Parathyroid adenoma (tissue), 2 donors: ENCODE results near the gene PBX2.
"Not testable (repeated sequence)": the region's sequence is repeated elsewhere in the genome, so short reads cannot be mapped to it uniquely, and the experiment has no call there.

ENCODE experiments used
- H2AFZ ChIP-seq: fragments of 300-600 bp; sonication (generic); one replicate; pipeline ENCODE4 v1.7.0; 2017; ENCODE audit warnings: antibody characterized with exemption, mild to moderate bottlenecking
- H3K27ac ChIP-seq: fragments of 300-600 bp; sonication (generic); one replicate; pipeline ENCODE4 v1.7.0; 2017
- H3K27me3 ChIP-seq: fragments of 300-600 bp; sonication (generic); one replicate; pipeline ENCODE4 v1.7.0; 2017; ENCODE audit warnings: low read length; ENCODE audit not compliant: control insufficient read depth, insufficient read depth
- H3K36me3 ChIP-seq: fragments of 300-600 bp; sonication (generic); one replicate; pipeline ENCODE4 v1.7.0; 2017; ENCODE audit warnings: low read length; ENCODE audit not compliant: control insufficient read depth, insufficient read depth
- H3K4me1 ChIP-seq: fragments of 300-600 bp; sonication (generic); one replicate; pipeline ENCODE4 v1.7.0; 2017; ENCODE audit warnings: control low read depth
- H3K4me2 ChIP-seq: fragments of 300-600 bp; sonication (generic); one replicate; pipeline ENCODE4 v1.7.0; 2017; ENCODE audit warnings: low read length
- H3K4me3 ChIP-seq: fragments of 300-600 bp; sonication (generic); one replicate; pipeline ENCODE4 v1.7.0; 2017; ENCODE audit warnings: low read depth, low read length
- H3K79me2 ChIP-seq: fragments of 300-600 bp; sonication (generic); one replicate; pipeline ENCODE4 v1.7.0; 2017; ENCODE audit warnings: control low read depth
- H3K9ac ChIP-seq: fragments of 300-600 bp; sonication (generic); one replicate; pipeline ENCODE4 v1.7.0; 2017; ENCODE audit warnings: mild to moderate bottlenecking
- H3K9me3 ChIP-seq: fragments of 300-600 bp; sonication (generic); one replicate; pipeline ENCODE4 v1.7.0; 2017; ENCODE audit warnings: low read length; ENCODE audit not compliant: control insufficient read depth
- CTCF ChIP-seq: fragments of 300-600 bp; sonication (generic); IDR thresholded peaks from one replicate; pipeline ENCODE4 v1.7.0; 2017; ENCODE audit warnings: antibody characterized with exemption, mild to moderate bottlenecking
- donor health status: primary hyperparathyroidism.

Gene PBX2

GRCh38 chr6:32195652-32195901 is 5.6 kb upstream of the PBX2 start:
- peak overlapping the region; percentile 82 for H3K4me3 ChIP-seq
- peaks cover 4% of the 10 kb centered on the region for H3K4me1 ChIP-seq
- no peaks in the 10 kb centered on the region for H3K27me3 ChIP-seq
- peak; percentile 50 for TF ChIP-seq CTCF
- peak overlapping the region; percentile 98 for H3K27ac ChIP-seq
- H2AFZ ChIP-seq: peak overlapping the region; percentile 93
- no peak overlapping the region for H3K4me2 ChIP-seq
- no peaks in the 10 kb centered on the region for H3K9me3 ChIP-seq
- no peaks in the 10 kb centered on the region for H3K36me3 ChIP-seq
- H3K79me2 ChIP-seq: peaks cover 4% of the 10 kb centered on the region
- H3K9ac ChIP-seq: no peak overlapping the region

GRCh38 chr6:32194825-32195651 is 5.0 kb upstream of the PBX2 start:
- Histone ChIP-seq H3K27ac (peak overlapping the region; percentile 98), H3K4me1 (peaks cover 4% of the 10 kb centered on the region), H3K27me3 (no peaks in the 10 kb centered on the region)

GRCh38 chr6:32194388-32194787 is 4.4 kb upstream of the PBX2 start:
- no peaks in the 10 kb centered on the region for H3K27me3 ChIP-seq
- H3K4me1 ChIP-seq: peaks cover 4% of the 10 kb centered on the region
- H3K4me2 ChIP-seq: no peak overlapping the region
- no peak for TF ChIP-seq CTCF
- H3K27ac ChIP-seq: peak overlapping the region; percentile 98
- H2AFZ ChIP-seq: peak overlapping the region; percentile 25
- no peaks in the 10 kb centered on the region for H3K36me3 ChIP-seq
- H3K9me3 ChIP-seq: no peaks in the 10 kb centered on the region
- H3K9ac ChIP-seq: no peak overlapping the region
- no peak overlapping the region for H3K4me3 ChIP-seq
- H3K79me2 ChIP-seq: peaks cover 4% of the 10 kb centered on the region

More at GRCh38 chr6:32194825-32195651, 5.0 kb upstream of the PBX2 start:
- H3K36me3 ChIP-seq: no peaks in the 10 kb centered on the region
- TF ChIP-seq CTCF: peak; percentile 39
- no peaks in the 10 kb centered on the region for H3K9me3 ChIP-seq
- H3K9ac ChIP-seq: no peak overlapping the region
- peak overlapping the region; percentile 95 for H3K4me2 ChIP-seq
- peak overlapping the region; percentile 82 for H3K4me3 ChIP-seq
- H3K79me2 ChIP-seq: peaks cover 4% of the 10 kb centered on the region
- peak overlapping the region; percentile 57 for H2AFZ ChIP-seq

GRCh38 chr6:32193096-32193495 is 3.1 kb upstream of the PBX2 start:
- not testable (repeated sequence) for H3K36me3 ChIP-seq, H3K79me2 ChIP-seq, H3K9me3 ChIP-seq, H3K4me3 ChIP-seq, H2AFZ ChIP-seq, H3K4me1 ChIP-seq, H3K9ac ChIP-seq, H3K27me3 ChIP-seq
- peak overlapping the region; percentile 13 for H3K27ac ChIP-seq
- peak overlapping the region; percentile 43 for H3K4me2 ChIP-seq

GRCh38 chr6:32192608-32193039 is 2.6 kb upstream of the PBX2 start, which contains the start of gene GPSM3:
GPSM3 (minus strand) TSS chr6:32192643; CDS start chr6:32192513, 130 bp downstream.
- H3K27ac ChIP-seq: peak within 1 kb of the TSS; percentile 85
- H2AFZ ChIP-seq: no peak within 1 kb of the TSS
- no peak within 1 kb of the TSS for H3K9ac ChIP-seq
- peak within 1 kb of the TSS; percentile 43 for H3K4me2 ChIP-seq
- H3K27me3 ChIP-seq: no peaks in the 10 kb centered on the region
- H3K4me1 ChIP-seq: peaks cover 7% of the 10 kb centered on the region
- peak within 1 kb of the TSS; percentile 13 for H3K4me3 ChIP-seq
- H3K79me2 ChIP-seq: peaks cover 4% of the 10 kb centered on the region
- no peaks in the 10 kb centered on the region for H3K36me3 ChIP-seq
- H3K9me3 ChIP-seq: no peaks in the 10 kb centered on the region
- no peak for TF ChIP-seq CTCF
